ENCODE data around the gene LACTB.

The LACTB gene

GRCh38 chr15:63188926-63189871 is 67.5 kb downstream of the LACTB start, which contains the start of gene RAB8B (continued):
- TF ChIP-seq PRDM10 (tag by site-specific recombination; IDR thresholded peaks at IDR 0.05) (peak; percentile 46; the same call in 1 of the 2 replicates), SCRT1 (tag by site-specific recombination; IDR thresholded peaks at IDR 0.05; ENCODE audit: borderline replicate concordance) (no peak), ZNF138 (tag by site-specific recombination; IDR thresholded peaks at IDR 0.05; ENCODE audit: borderline replicate concordance) (no peak), ZNF510 (tag by site-specific recombination; IDR thresholded peaks at IDR 0.05; ENCODE audit: insufficient replicate concordance) (no peak), ZNF157 (tag by site-specific recombination; IDR thresholded peaks at IDR 0.05) (no peak), ZNF121 (tag by site-specific recombination; IDR thresholded peaks at IDR 0.05) (no peak), ZNF585B (tag by site-specific recombination; IDR thresholded peaks at IDR 0.05) (peak; percentile 35; the same call in 1 of the 2 replicates), ZNF555 (tag by site-specific recombination; conservative IDR thresholded peaks at IDR 0.05) (no peak), ZNF610 (tag by site-specific recombination; IDR thresholded peaks at IDR 0.05; ENCODE audit: borderline replicate concordance) (no peak), GLI2 (tag by site-specific recombination; IDR thresholded peaks at IDR 0.05; ENCODE audit: borderline replicate concordance, low read depth) (no peak), PRDM6 (tag by site-specific recombination; IDR thresholded peaks at IDR 0.05) (no peak), ZNF548 (tag by site-specific recombination; IDR thresholded peaks at IDR 0.05) (no peak), ZNF174 (tag by site-specific recombination; IDR thresholded peaks at IDR 0.05) (no peak), HOXA7 (CRISPR knock-in tag; IDR thresholded peaks at IDR 0.05; ENCODE audit: borderline replicate concordance) (no peak), ZNF747 (tag by site-specific recombination; IDR thresholded peaks at IDR 0.05) (no peak), ZSCAN4 (tag by site-specific recombination; IDR thresholded peaks at IDR 0.05) (no peak), PATZ1 (tag by site-specific recombination; IDR thresholded peaks at IDR 0.05) (no peak), ZNF654 (tag by site-specific recombination; IDR thresholded peaks at IDR 0.05; ENCODE audit: low read depth) (no peak; the same call in 1 of the 2 replicates), ZSCAN16 (tag by site-specific recombination; IDR thresholded peaks at IDR 0.05) (no peak), ZNF416 (tag by site-specific recombination; IDR thresholded peaks at IDR 0.05) (no peak), ZNF837 (tag by site-specific recombination; IDR thresholded peaks at IDR 0.05) (no peak), TSHZ1 (tag by site-specific recombination; IDR thresholded peaks at IDR 0.05; ENCODE audit: borderline replicate concordance) (no peak), SP2 (tag by site-specific recombination; IDR thresholded peaks at IDR 0.05) (peak; percentile 74), ZNF394 (tag by site-specific recombination; IDR thresholded peaks at IDR 0.05; ENCODE audit: borderline replicate concordance) (peak; percentile 53; the same call in 1 of the 2 replicates), ZBTB7A (tag by site-specific recombination; IDR thresholded peaks at IDR 0.05; ENCODE audit: low read depth) (no peak), KLF10 (tag by site-specific recombination; IDR thresholded peaks at IDR 0.05) (peak; percentile 46; the same call in 1 of the 2 replicates)
